BLaER1 treated with 17β-estradiol and CSF1 and Interleukin-3, amounts not matched to agents 10 nM and 100 nM (cell line): ENCODE results near the gene UNC45A.

Source experiments
- H3K27ac ChIP-seq, 11 experiments: shearing (Covaris generic); formaldehyde crosslinking; 2 replicates each; pipeline ENCODE4 v1.8.1; 2022
- H3K27me3 ChIP-seq, 11 experiments: shearing (Covaris generic); formaldehyde crosslinking; 2 replicates each; pipeline ENCODE4 v1.8.1; 2022
- H3K36me3 ChIP-seq, 11 experiments: shearing (Covaris generic); formaldehyde crosslinking; 2 replicates each; pipeline ENCODE4 v1.8.1; 2022
- H3K4me1 ChIP-seq, 10 experiments: shearing (Covaris generic); formaldehyde crosslinking; 2 replicates each; pipeline ENCODE4 v1.8.1; 2022
- H3K4me2 ChIP-seq, 11 experiments: shearing (Covaris generic); formaldehyde crosslinking; 2 replicates each; pipeline ENCODE4 v1.8.1; 2022
- H3K4me3 ChIP-seq, 10 experiments: shearing (Covaris generic); formaldehyde crosslinking; 2 replicates each; pipeline ENCODE4 v1.8.1; 2022
- H3K9ac ChIP-seq, 11 experiments: shearing (Covaris generic); formaldehyde crosslinking; 2 replicates each; pipeline ENCODE4 v1.8.1; 2022
- H3K9me3 ChIP-seq, 11 experiments: shearing (Covaris generic); formaldehyde crosslinking; replicated peaks in 1 of 11; 2 replicates each; pipeline ENCODE4 v1.8.1; 2022
- H4K20me1 ChIP-seq, 11 experiments: shearing (Covaris generic); formaldehyde crosslinking; 2 replicates each; pipeline ENCODE4 v1.8.1; 2022
- Cebpa-rat ChIP-seq, 11 experiments: shearing (Covaris generic); IDR thresholded peaks; 2 replicates each; pipeline ENCODE4 v1.8.1; 2022

Gene UNC45A

DNA sequence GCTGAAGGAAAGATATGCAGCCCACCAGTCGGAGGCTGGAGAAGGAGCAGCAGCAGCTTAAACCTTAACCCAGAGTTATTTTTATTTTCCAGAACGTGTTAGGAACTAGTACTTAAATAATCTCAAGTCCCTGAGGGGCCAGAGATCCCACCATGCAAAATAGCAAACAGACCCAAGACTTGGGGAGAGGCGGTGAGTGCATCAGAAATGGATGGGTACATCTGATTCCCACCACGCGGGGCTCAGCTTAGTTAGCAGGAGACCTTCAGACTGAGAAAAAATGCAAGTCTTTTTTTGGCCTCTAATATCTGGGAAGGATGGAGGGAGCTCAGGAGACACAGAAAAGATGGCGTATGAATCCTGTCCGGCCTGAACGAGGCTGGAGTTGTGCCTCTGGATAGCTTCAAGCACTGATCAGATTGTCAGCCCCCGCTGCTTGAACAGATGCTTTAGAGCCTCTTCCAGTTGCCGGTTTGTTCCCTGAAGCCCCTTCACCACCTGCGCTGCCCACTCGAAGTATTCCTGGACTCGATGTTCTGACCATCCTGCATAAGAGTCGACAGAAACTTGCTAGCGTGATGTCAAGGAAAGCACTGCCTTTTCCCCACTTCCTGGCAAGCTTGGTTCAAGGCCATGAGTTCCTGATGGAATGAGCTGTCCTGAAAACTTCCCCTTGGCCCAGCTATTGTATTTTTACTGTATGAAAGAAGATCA, 4.1 kb upstream of the UNC45A start:
- Histone ChIP-seq H4K20me1 (peaks cover 0 to 6% (median 5%) of the 10 kb centered on the region in 11 experiments; a peak in 16 of 22 replicates), H3K9me3 (no peaks in the 10 kb centered on the region), H3K9ac (peak overlapping the region; percentile 80 to 94 (median 86); a peak in 21 of 22 replicates), H3K27ac (peak overlapping the region; percentile 79 to 93 (median 89); a peak in 21 of 22 replicates), H3K4me1 (peaks cover 54 to 67% (median 65%) of the 10 kb centered on the region in 10 experiments), H3K4me2 (peak overlapping the region; percentile 89 to 100 (median 96)), H3K27me3 (no peaks in the 10 kb centered on the region), H3K36me3 (peaks cover 0 to 2% (median 0%) of the 10 kb centered on the region in 11 experiments; a peak in 2 of 22 replicates), H3K4me3 (peak overlapping the region; percentile 71 to 90 (median 80))
- no peak for TF ChIP-seq Cebpa-rat (IDR thresholded peaks at IDR 0.05)

DNA sequence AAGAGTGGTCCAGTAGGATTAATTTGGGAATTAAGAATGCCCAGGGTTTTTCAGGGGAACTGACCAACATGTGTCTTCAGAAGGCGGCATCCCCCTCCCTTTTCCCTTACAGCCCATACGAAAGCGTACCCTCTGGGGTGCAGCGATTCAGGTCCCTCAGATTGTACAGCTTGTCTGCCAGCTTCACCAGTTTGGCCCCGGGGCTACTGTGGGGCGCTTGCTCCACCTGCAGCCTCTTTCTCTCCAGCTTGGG, 3.6 kb upstream of the UNC45A start:
- peak overlapping the region; percentile 64 to 93 (median 89); a peak in 21 of 22 replicates for H3K27ac ChIP-seq
- H3K36me3 ChIP-seq, result peaks cover 0 to 7% (median 4%) of the 10 kb centered on the region in 11 experiments; a peak in 8 of 22 replicates
- H3K4me1 ChIP-seq, result peaks cover 59 to 72% (median 70%) of the 10 kb centered on the region in 10 experiments
- no peaks in the 10 kb centered on the region for H3K27me3 ChIP-seq
- TF ChIP-seq Cebpa-rat (IDR thresholded peaks at IDR 0.05), result no peak
- no peaks in the 10 kb centered on the region for H3K9me3 ChIP-seq
- peak overlapping the region; percentile 80 to 94 (median 86); a peak in 21 of 22 replicates for H3K9ac ChIP-seq
- peak overlapping the region; percentile 89 to 100 (median 96) for H3K4me2 ChIP-seq
- H3K4me3 ChIP-seq, result peak overlapping the region; percentile 71 to 90 (median 80)
- peaks cover 0 to 11% (median 10%) of the 10 kb centered on the region in 11 experiments; a peak in 16 of 22 replicates for H4K20me1 ChIP-seq

GRCh38 chr15:90931828-90932659, 3.0 kb upstream of the UNC45A start, which contains the start of gene HDDC3:
Gene HDDC3 (minus strand): TSS chr15:90932549. CDS start chr15:90932540, 9 bp downstream.
- Histone ChIP-seq H3K4me3 (peak within 1 kb of the TSS; percentile 71 to 90 (median 80)), H4K20me1 (peaks cover 5 to 16% (median 14%) of the 10 kb centered on the region in 11 experiments; a peak in 16 of 22 replicates), H3K36me3 (peaks cover 2 to 13% (median 8%) of the 10 kb centered on the region in 11 experiments; a peak in 15 of 22 replicates), H3K9ac (peak within 1 kb of the TSS; percentile 80 to 94 (median 86)), H3K4me2 (peak within 1 kb of the TSS; percentile 89 to 100 (median 96)), H3K9me3 (no peaks in the 10 kb centered on the region), H3K27ac (peak within 1 kb of the TSS; percentile 64 to 93 (median 89)), H3K27me3 (no peaks in the 10 kb centered on the region), H3K4me1 (peaks cover 64 to 77% (median 75%) of the 10 kb centered on the region in 10 experiments)
- TF ChIP-seq Cebpa-rat (IDR thresholded peaks at IDR 0.05), result no peak

GRCh38 chr15:90932660-90932991, 2.5 kb upstream of the UNC45A start:
- Histone ChIP-seq H3K27ac (peak overlapping the region in 9 of 11 experiments; percentile 38 to 93 (median 91); a peak in 17 of 22 replicates), H3K27me3 (no peaks in the 10 kb centered on the region), H3K4me1 (peaks cover 70 to 83% (median 79%) of the 10 kb centered on the region in 10 experiments), H3K9ac (peak overlapping the region; percentile 80 to 94 (median 86); a peak in 19 of 22 replicates), H3K4me3 (peak overlapping the region; percentile 71 to 90 (median 80); a peak in 18 of 20 replicates), H3K9me3 (no peaks in the 10 kb centered on the region), H4K20me1 (peaks cover 6 to 21% (median 17%) of the 10 kb centered on the region in 11 experiments; a peak in 16 of 22 replicates), H3K4me2 (peak overlapping the region; percentile 89 to 100 (median 96)), H3K36me3 (peaks cover 8 to 18% (median 14%) of the 10 kb centered on the region in 11 experiments; a peak in 20 of 22 replicates)
- TF ChIP-seq Cebpa-rat (IDR thresholded peaks at IDR 0.05), result no peak

DNA sequence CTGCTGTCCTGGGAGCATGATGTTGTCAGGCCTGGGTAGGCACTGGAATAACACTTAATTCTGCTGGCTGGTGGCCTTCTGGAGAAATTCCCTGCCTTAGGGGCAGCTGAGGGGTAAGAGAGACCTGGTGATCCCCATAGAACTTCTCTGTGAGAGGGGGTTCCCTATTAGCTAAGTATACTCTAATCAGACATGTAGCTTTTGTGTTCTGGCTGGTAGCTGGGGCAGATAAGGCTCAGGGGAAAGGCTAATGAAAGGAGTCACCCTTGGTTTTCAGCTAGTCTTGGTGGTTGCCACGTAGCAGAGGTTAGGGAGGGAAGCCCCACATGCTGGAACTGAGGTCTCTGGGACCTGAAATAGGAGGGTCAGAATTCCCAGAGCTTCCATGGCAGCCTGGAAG, 1.8 kb upstream of the UNC45A start:
- H3K9me3 ChIP-seq, result no peaks in the 10 kb centered on the region
- H4K20me1 ChIP-seq, result peaks cover 6 to 27% (median 17%) of the 10 kb centered on the region in 11 experiments; a peak in 16 of 22 replicates
- H3K9ac ChIP-seq, result peak overlapping the region in 9 of 11 experiments; percentile 18 to 94 (median 86); a peak in 13 of 22 replicates
- H3K36me3 ChIP-seq, result peaks cover 15 to 25% (median 21%) of the 10 kb centered on the region in 11 experiments
- H3K27me3 ChIP-seq, result no peaks in the 10 kb centered on the region
- H3K4me3 ChIP-seq, result no peak overlapping the region
- peaks cover 67 to 83% (median 76%) of the 10 kb centered on the region in 10 experiments for H3K4me1 ChIP-seq
- H3K27ac ChIP-seq, result peak overlapping the region in 5 of 11 experiments; percentile 86 to 93 (median 91); a peak in 6 of 22 replicates
- peak overlapping the region in 6 of 11 experiments; percentile 89 to 100 (median 97); a peak in 7 of 22 replicates for H3K4me2 ChIP-seq
- no peak for TF ChIP-seq Cebpa-rat (IDR thresholded peaks at IDR 0.05)

GRCh38 chr15:90934256-90934948, 683 bp upstream of the UNC45A start:
- no peaks in the 10 kb centered on the region for H3K9me3 ChIP-seq
- H3K27ac ChIP-seq, result peak overlapping the region; percentile 47 to 87 (median 80); a peak in 16 of 22 replicates
- H3K36me3 ChIP-seq, result peaks cover 26 to 36% (median 32%) of the 10 kb centered on the region in 11 experiments
- no peaks in the 10 kb centered on the region for H3K27me3 ChIP-seq
- no peak for TF ChIP-seq Cebpa-rat (IDR thresholded peaks at IDR 0.05)
- peaks cover 56 to 73% (median 67%) of the 10 kb centered on the region in 10 experiments for H3K4me1 ChIP-seq
- peak overlapping the region; percentile 86 to 94 (median 88); a peak in 21 of 22 replicates for H3K9ac ChIP-seq
- peak overlapping the region; percentile 85 to 100 (median 98) for H3K4me2 ChIP-seq
- H3K4me3 ChIP-seq, result peak overlapping the region; percentile 69 to 84 (median 80)
- H4K20me1 ChIP-seq, result peaks cover 6 to 34% (median 17%) of the 10 kb centered on the region in 11 experiments; a peak in 17 of 22 replicates

- Histone ChIP-seq H3K36me3 (peaks cover 50 to 60% (median 56%) of the 10 kb centered on the region in 11 experiments), H3K4me1 (peaks cover 41 to 61% (median 54%) of the 10 kb centered on the region in 10 experiments), H3K27ac (no peak overlapping the region), H3K27me3 (no peaks in the 10 kb centered on the region), H3K9ac (peak overlapping the region; percentile 86 to 94 (median 88); a peak in 21 of 22 replicates), H4K20me1 (peaks cover 9 to 45% (median 25%) of the 10 kb centered on the region in 11 experiments; a peak in 18 of 22 replicates), H3K9me3 (no peaks in the 10 kb centered on the region), H3K4me2 (peak overlapping the region; percentile 85 to 100 (median 98)), H3K4me3 (peak overlapping the region in 9 of 10 experiments; percentile 69 to 84 (median 79); a peak in 14 of 20 replicates)
- TF ChIP-seq Cebpa-rat (IDR thresholded peaks at IDR 0.05), result no peak
These were observed 1.7 kb downstream of the UNC45A start for GRCh38 chr15:90936823-90937222.

DNA sequence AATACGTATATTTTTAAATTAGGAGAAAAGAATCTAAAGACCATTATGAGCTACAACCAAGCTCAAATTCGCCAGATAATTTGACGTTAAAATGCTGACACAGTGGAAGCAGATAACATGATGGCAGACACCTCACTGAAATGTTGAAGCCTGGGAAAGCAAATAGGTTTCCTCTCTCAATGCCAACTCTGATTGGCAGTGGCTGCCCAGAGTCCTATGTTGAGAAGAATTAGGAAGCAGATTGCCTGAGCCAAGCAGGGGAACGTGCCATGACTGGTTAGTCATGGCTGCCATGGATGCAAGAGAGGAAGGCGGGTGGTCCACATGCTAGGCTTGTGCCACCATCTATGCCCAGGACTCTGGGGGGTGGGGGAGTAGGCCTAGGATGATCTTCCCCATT, 3.2 kb downstream of the UNC45A start:
- H3K9ac ChIP-seq, result no peak overlapping the region
- H3K27ac ChIP-seq, result no peak overlapping the region
- H3K27me3 ChIP-seq, result no peaks in the 10 kb centered on the region
- peaks cover 9 to 59% (median 25%) of the 10 kb centered on the region in 11 experiments; a peak in 19 of 22 replicates for H4K20me1 ChIP-seq
- H3K4me2 ChIP-seq, result no peak overlapping the region
- no peak for TF ChIP-seq Cebpa-rat (IDR thresholded peaks at IDR 0.05)
- H3K4me1 ChIP-seq, result peaks cover 32 to 50% (median 43%) of the 10 kb centered on the region in 10 experiments
- no peaks in the 10 kb centered on the region for H3K9me3 ChIP-seq
- peaks cover 64 to 75% (median 70%) of the 10 kb centered on the region in 11 experiments for H3K36me3 ChIP-seq
- no peak overlapping the region for H3K4me3 ChIP-seq
